Naive B cell (primary cell): ENCODE results near the gene POLR2B. TPM values are rescaled to one million over a fixed set of nuclear protein-coding genes. Genes with fewer than 3 reads are reported as not detected.
"Not testable (repeated sequence)": the region's sequence is repeated elsewhere in the genome, so short reads cannot be mapped to it uniquely, and the experiment has no call there.

ENCODE experiments used
- ATAC-seq, 2 donors: fragments of 150-1000 bp; cut with Tn5 transposase; 2 replicates each; pipeline ENCODE4 v1.10.0; 2021; ENCODE audit warnings: low read depth in 2 of 2, mild to moderate bottlenecking in 2 of 2, moderate library complexity in 2 of 2
- DNase-seq: peaks from one replicate; pipeline ENCODE4 v3.0.0; 2022
- H3K27ac Mint-ChIP-seq, 6 donors: one replicate each; pipeline ENCODE4 v1.8.0; 2020 to 2022; ENCODE audit warnings: mild to moderate bottlenecking in 6 of 6, mixed read lengths in 6 of 6, moderate library complexity in 5 of 6, inconsistent platforms in 2 of 6
- H3K27me3 Mint-ChIP-seq, 3 donors: one replicate each; pipeline ENCODE4 v1.8.0; 2021 to 2022; ENCODE audit warnings: mixed read lengths in 3 of 3, mild to moderate bottlenecking in 1 of 3
- H3K36me3 Mint-ChIP-seq, 2 donors: one replicate each; pipeline ENCODE4 v1.8.0; 2020 to 2022; ENCODE audit warnings: mixed read lengths in 2 of 2, inconsistent platforms in 1 of 2, mild to moderate bottlenecking in 1 of 2
- H3K4me1 Mint-ChIP-seq, 3 donors: one replicate each; pipeline ENCODE4 v1.8.0; 2020 to 2022; ENCODE audit warnings: mixed read lengths in 3 of 3, inconsistent platforms in 1 of 3, mild to moderate bottlenecking in 1 of 3, moderate library complexity in 1 of 3
- H3K4me3 Mint-ChIP-seq, 8 donors: one replicate each; pipeline ENCODE4 v1.8.0; 2020 to 2022; ENCODE audit warnings: mild to moderate bottlenecking in 8 of 8, mixed read lengths in 8 of 8, moderate library complexity in 8 of 8, inconsistent platforms in 2 of 8
- H3K9me3 Mint-ChIP-seq, 7 donors: one replicate each; pipeline ENCODE4 v1.8.0; 2020 to 2022; ENCODE audit warnings: mixed read lengths in 7 of 7, mild to moderate bottlenecking in 5 of 7, inconsistent platforms in 2 of 7, moderate library complexity in 1 of 7
- polyA plus RNA-seq, 6 donors: library from polyadenylated mRNA; unstranded; fragments of 300-500 nt; fragmentation: Illumina TruSeq; gene quantifications; one replicate each; pipeline ENCODE4 v1.2.3, GENCODE V29; 2021; ENCODE audit warnings: low read depth in 6 of 6

Gene POLR2B
- polyA plus RNA-seq, 6 donors from 2014 or later = 35.2 to 54.1 (median 42.6) TPM

DNA sequence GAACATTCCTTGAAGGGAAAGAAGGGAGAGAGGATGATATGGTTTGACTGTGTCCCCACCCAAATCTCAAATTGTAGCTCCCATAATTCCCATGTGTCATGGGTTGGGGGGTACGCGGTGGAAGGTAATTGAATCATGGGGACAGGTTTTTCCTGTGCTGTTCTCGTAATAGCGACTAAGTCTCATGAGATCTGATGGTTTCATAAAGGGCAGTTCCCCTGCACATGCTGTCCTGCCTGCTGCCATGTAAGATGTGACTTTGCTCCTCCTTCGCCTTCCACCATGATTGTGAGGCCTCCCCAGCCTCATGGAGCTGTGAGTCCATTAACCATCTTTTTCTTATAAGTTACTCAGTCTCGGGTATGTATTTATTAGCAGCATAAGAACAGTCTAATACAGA is 68.3 kb downstream of the POLR2B start:
- Mint-ChIP-seq H3K27ac (peak overlapping the region in 1 of 6 donors; percentile 49), H3K9me3 (peaks cover 0 to 11% (median 5%) of the 10 kb centered on the region in 7 donors)
- H3K27me3 Mint-ChIP-seq, H3K4me1 Mint-ChIP-seq, H3K36me3 Mint-ChIP-seq, DNase-seq, ATAC-seq, H3K4me3 Mint-ChIP-seq: not testable (repeated sequence)

DNA sequence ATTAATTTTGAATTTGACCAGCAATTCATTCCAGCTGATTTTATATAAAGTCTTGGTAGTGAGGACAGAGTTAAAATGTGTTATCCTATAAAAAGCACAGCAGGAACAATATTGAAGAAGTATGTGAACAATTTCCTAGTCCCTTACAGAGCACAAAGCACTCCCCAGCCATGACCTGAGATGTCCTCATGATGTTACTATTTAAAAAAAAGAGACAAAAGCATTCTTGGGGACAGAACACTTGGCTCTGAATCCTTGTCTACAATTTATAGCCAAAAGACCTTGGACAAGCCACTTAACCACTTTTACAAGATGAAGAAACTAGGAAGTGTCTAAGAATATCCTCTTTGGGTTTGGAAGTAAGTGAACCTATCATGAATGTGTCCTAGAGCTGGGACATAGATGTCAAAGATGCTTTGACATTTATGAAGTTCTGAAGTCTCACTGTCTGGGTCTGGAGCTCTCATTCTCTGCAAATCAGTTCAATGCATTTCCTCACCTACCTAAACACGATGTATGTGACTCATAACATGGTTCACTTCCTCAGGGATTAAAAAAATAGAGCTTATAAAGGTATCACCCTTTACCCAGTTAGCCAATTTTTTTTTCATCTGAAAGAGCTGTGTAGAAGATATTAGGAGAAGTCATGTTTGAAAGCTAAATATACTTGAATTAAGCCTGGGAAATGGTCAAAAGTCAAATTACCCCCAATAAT is 70.1 kb downstream of the POLR2B start:
- no peak for DNase-seq
- peaks cover 0 to 4% (median 0%) of the 10 kb centered on the region in 3 donors for H3K4me1 Mint-ChIP-seq
- H3K4me3 Mint-ChIP-seq = no peak overlapping the region
- no peaks in the 10 kb centered on the region for H3K27me3 Mint-ChIP-seq
- H3K36me3 Mint-ChIP-seq = peaks cover 5 to 6% of the 10 kb centered on the region in 2 donors
- no peak for ATAC-seq
- peaks cover 0 to 11% (median 5%) of the 10 kb centered on the region in 7 donors for H3K9me3 Mint-ChIP-seq
- no peak overlapping the region for H3K27ac Mint-ChIP-seq

GRCh38 chr4:57051095-57051494 is 72.4 kb downstream of the POLR2B start:
- no peak overlapping the region for H3K27ac Mint-ChIP-seq
- no peak overlapping the region for H3K4me3 Mint-ChIP-seq
- no peak for DNase-seq
- H3K27me3 Mint-ChIP-seq = no peaks in the 10 kb centered on the region
- no peak for ATAC-seq
- H3K4me1 Mint-ChIP-seq = peaks cover 0 to 4% (median 0%) of the 10 kb centered on the region in 3 donors
- H3K36me3 Mint-ChIP-seq = peaks cover 5 to 6% of the 10 kb centered on the region in 2 donors
- H3K9me3 Mint-ChIP-seq = peaks cover 0 to 11% (median 5%) of the 10 kb centered on the region in 7 donors

GRCh38 chr4:57051524-57051923 is 72.8 kb downstream of the POLR2B start:
- DNase-seq = no peak
- H3K4me1 Mint-ChIP-seq = peaks cover 0 to 4% (median 0%) of the 10 kb centered on the region in 3 donors
- H3K4me3 Mint-ChIP-seq = no peak overlapping the region
- ATAC-seq = no peak
- H3K36me3 Mint-ChIP-seq = peaks cover 5 to 6% of the 10 kb centered on the region in 2 donors
- H3K27ac Mint-ChIP-seq = no peak overlapping the region
- no peaks in the 10 kb centered on the region for H3K27me3 Mint-ChIP-seq
- H3K9me3 Mint-ChIP-seq = peaks cover 0 to 11% (median 5%) of the 10 kb centered on the region in 7 donors

DNA sequence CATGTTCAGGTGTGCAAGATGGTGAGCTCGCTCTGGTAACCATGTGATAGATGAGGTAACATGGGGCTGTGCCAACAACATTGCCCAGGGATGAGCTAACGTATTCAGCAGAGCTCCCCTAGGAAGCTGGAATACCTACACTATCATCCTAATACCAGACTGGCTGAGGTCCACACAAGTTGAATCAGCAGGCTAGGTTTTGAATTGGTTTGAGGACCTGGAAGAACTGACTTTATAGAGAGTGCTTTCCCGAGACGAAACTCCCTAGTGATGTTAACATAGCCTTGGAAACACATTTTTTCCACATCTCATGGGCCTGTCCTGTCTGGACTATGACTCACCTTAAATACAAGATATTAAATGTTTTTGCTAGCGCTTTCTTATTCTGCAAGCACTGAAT is 74.8 kb downstream of the POLR2B start:
- Mint-ChIP-seq H3K9me3 (peaks cover 0 to 5% (median 0%) of the 10 kb centered on the region in 7 donors), H3K36me3 (no peaks in the 10 kb centered on the region), H3K27ac (peak overlapping the region in 1 of 6 donors; percentile 26), H3K4me3 (no peak overlapping the region), H3K27me3 (no peaks in the 10 kb centered on the region), H3K4me1 (peaks cover 0 to 4% (median 0%) of the 10 kb centered on the region in 3 donors)
- no peak for DNase-seq
- no peak for ATAC-seq

DNA sequence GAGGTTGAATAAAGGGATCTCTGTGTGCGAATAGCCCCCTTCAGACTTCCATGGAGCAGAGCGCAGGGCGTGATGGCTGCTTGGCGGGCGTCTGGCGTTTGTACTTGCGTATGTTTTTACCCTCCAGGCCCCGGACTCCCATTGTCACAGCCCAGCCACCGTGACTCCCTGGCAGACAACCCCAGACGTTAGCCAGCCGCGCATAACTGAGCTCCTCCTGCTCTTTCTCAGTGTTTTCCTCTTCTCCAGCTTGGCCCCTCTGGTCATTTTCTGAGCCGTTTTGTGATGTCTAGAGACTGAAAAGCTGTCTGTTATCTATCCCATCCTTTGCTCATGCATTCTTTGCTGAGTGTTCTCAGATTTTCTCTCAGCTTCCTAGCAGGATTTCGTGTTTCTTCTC is 77.2 kb downstream of the POLR2B start:
- DNase-seq (no peak), ATAC-seq (no peak)
- Mint-ChIP-seq H3K27me3 (no peaks in the 10 kb centered on the region), H3K36me3 (no peaks in the 10 kb centered on the region), H3K27ac (peak overlapping the region in 1 of 6 donors; percentile 17), H3K4me1 (peaks cover 0 to 3% (median 0%) of the 10 kb centered on the region in 3 donors), H3K4me3 (no peak overlapping the region), H3K9me3 (peaks cover 0 to 3% (median 0%) of the 10 kb centered on the region in 7 donors)

DNA sequence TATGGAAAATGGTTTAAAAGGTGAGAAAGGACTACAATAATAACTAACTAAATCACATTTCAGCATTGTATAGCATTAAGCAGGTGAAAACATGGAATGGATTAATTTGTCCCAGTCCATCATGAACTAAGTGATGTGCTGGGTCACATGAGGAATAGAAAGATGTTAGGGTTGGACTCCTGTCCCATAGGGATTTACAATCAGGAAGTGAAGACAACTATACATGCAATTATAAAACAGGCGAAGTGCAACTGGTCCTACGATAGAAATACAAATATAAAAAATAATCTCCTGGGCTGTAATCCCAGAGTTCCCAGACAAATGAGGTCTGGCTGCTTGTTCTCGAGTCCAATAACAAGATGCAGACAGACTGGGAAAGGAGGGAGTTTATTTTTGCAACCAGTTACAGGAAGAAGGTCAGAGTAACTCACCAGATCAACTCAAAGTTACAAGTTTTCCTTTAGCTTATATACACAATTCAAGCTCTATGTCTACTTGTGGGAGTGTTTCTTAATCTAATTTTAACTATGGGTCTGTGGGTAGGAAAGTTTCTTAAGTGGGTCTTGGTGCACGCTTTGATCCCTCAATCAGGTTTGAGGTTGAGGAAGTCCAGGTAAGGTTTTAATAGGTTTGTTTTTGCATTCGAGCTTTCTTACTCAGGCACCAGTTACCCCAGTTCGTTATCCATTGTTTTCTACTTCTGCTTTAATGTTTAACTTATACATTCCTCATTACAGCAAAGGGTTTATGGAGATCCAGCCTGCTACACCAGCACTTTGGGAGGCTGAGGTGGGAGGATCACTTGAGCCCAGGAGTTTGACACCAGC is 81.4 kb downstream of the POLR2B start:
- H3K4me3 Mint-ChIP-seq = no peak overlapping the region
- H3K36me3 Mint-ChIP-seq = no peaks in the 10 kb centered on the region
- no peaks in the 10 kb centered on the region for H3K9me3 Mint-ChIP-seq
- H3K27me3 Mint-ChIP-seq = no peaks in the 10 kb centered on the region
- DNase-seq (no peak), ATAC-seq (no peak)
- no peaks in the 10 kb centered on the region for H3K4me1 Mint-ChIP-seq
- H3K27ac Mint-ChIP-seq = no peak overlapping the region

DNA sequence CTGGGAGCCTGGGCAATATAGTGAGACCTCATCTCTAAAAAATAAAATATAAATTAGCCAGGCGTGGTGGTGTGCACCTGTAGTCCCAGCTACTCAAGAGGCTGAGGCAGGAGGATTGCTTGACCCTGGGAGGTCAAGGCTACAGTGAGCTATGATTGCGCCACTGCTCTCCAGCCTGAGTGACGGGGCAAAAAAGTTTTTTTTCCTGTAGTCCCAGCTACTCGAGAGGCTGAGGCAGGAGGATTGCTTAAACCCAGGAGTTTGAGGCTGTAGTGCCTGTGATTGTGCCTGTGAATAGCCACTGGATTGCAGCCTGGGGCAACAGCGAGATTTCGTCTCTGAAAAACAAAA is 82.0 kb downstream of the POLR2B start:
- ATAC-seq, H3K27me3 Mint-ChIP-seq, DNase-seq, H3K9me3 Mint-ChIP-seq, H3K36me3 Mint-ChIP-seq, H3K4me3 Mint-ChIP-seq, H3K27ac Mint-ChIP-seq, H3K4me1 Mint-ChIP-seq: not testable (repeated sequence)

GRCh38 chr4:57061395-57061794 is 82.7 kb downstream of the POLR2B start:
- Mint-ChIP-seq H3K4me1 (no peaks in the 10 kb centered on the region), H3K27me3 (no peaks in the 10 kb centered on the region), H3K27ac (no peak overlapping the region), H3K4me3 (no peak overlapping the region), H3K36me3 (no peaks in the 10 kb centered on the region), H3K9me3 (no peaks in the 10 kb centered on the region)
- DNase-seq (no peak), ATAC-seq (no peak)

DNA sequence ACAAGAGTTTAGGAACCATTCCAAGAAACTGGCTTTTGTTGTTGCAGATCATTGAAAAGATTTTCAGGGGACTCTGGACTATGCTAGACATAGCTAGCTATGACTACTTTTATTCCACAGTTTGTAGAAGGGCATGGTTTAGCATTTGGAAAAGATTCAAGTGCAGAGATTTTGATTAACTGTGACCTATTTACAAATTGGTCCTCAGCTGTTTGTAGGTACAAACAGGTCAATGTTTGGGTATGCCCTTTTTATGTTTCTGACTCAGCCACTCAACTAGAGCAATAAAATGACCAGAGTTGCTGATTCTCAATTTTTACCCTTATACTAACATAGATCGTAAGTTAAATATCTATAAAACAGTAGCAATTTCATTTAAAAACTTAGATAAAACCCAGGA is 84.8 kb downstream of the POLR2B start:
- Mint-ChIP-seq H3K4me3 (no peak overlapping the region), H3K36me3 (no peaks in the 10 kb centered on the region), H3K9me3 (no peaks in the 10 kb centered on the region), H3K4me1 (no peaks in the 10 kb centered on the region), H3K27me3 (no peaks in the 10 kb centered on the region), H3K27ac (no peak overlapping the region)
- ATAC-seq (no peak), DNase-seq (no peak)

DNA sequence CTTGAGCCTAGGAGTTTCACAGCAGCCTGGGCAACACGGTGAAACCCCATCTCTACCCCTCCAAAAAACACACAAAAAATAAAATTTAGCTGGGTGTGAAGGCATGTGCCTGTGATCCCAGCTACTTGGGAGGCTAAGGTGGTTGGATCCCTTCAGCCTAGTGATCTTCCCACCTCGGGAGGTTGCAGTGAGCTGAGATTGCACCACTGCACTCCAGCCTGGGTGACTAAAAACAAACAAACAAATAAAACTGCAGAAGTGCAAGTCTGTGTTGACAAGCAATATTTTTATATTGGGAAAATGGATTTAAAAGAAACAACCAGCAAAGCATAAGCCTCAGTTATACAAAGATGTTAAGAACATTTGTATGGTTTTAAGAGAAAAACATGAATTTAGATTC is 85.4 kb downstream of the POLR2B start:
- Mint-ChIP-seq H3K27ac (no peak overlapping the region), H3K4me3 (peak overlapping the region in 1 of 8 donors; percentile 55), H3K9me3 (no peaks in the 10 kb centered on the region), H3K27me3 (no peaks in the 10 kb centered on the region), H3K36me3 (no peaks in the 10 kb centered on the region), H3K4me1 (no peaks in the 10 kb centered on the region)
- no peak for DNase-seq
- ATAC-seq = no peak

DNA sequence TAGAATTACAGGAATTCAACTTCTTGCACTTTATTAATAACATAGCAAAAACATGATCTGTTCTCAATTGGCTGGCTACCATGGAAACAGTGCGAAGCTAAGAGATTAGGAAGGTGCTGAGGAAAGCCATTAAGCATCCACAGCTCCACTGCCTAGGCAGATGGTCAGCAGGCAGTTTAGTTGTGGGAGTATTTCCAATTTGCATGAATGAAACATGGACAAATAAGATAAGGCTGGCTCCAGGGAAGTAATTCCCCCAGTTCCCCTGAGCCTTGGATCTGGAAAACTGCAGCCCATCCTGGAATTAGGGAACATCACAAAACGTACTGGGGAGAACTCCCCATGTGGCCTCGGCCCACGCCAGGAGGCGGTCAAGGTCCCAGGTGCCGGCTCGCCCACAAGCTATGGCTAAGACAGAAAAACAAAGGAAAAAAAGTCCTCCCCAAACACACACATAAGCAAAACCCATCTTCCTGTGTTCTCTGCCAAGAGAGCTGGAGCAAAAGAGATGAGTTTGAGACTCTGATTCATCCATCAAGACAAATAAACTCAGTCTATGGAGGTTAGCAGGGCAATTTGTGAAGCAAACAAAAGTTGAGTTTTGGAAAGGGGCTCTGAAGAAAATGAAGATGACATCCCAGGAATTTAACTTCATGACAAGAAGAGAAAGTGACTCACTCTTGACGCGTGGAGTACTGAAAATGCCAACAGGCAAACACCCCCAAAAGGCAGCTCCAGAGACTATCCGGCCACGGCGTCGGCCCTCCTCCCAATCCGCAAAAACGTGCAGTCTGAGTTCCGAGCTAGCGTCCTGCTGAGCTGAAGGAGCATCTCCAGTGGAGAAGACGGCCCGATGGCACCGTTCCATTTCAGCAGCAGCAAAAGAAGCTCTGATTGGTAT is 86.4 kb downstream of the POLR2B start:
- no peak overlapping the region for H3K4me3 Mint-ChIP-seq
- H3K36me3 Mint-ChIP-seq = no peaks in the 10 kb centered on the region
- H3K27ac Mint-ChIP-seq = no peak overlapping the region
- DNase-seq (no peak), ATAC-seq (no peak)
- no peaks in the 10 kb centered on the region for H3K27me3 Mint-ChIP-seq
- H3K9me3 Mint-ChIP-seq = no peaks in the 10 kb centered on the region
- no peaks in the 10 kb centered on the region for H3K4me1 Mint-ChIP-seq

DNA sequence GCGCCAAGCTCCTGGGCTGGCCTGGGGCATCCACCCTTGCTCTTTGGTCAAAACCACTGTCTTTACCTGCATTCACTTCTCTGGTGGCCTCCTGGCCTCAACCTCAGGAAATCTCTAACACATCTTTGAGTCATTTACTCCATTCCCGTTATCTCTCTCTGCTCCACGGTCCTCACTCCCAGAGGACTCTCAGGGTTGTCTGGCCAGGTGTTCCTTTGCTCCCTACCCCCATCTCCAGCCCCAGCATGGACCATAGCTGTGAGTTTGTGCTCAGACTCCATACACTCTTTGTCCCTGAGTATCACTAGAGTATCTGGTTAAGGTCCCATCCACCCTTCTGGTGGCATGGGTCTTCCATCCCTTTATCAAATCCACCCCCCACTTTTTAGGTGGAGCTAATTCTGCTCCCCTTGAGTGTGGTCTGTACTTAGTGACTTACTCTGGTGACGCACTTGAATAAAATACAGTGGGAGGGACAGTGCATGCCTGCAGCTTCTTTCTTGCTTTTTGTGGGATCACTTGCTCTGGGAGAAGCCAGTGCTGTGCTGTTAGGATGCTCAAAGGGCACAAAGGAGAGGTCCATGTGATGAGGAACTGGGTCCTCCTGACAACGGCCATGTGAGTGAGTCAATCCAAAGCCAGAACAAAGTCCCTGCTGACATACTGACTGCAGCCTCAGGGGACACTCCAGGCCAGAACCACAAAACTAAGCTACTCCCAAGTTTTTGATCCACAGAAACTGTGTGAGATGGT is 87.2 kb downstream of the POLR2B start:
- Mint-ChIP-seq H3K9me3 (no peaks in the 10 kb centered on the region), H3K36me3 (no peaks in the 10 kb centered on the region), H3K27me3 (no peaks in the 10 kb centered on the region), H3K4me1 (no peaks in the 10 kb centered on the region), H3K4me3 (no peak overlapping the region), H3K27ac (no peak overlapping the region)
- ATAC-seq (no peak), DNase-seq (no peak)
